KBM-7 (cell line): ENCODE results near the gene HCN4.

Experiments used
- DNase-seq: peaks from one replicate; pipeline ENCODE4 v3.0.0-alpha.2; 2015
- in situ Hi-C: fragments of 300-500 bp; cut with MboI; formaldehyde crosslinking; loops from 2 replicates; pipeline ENCODE4 v1.14.3; 2020; ENCODE audit warnings: low sequenced_read_pairs, low pct_unique_long_range_greater_than_20kb, mixed read lengths

Gene HCN4

GRCh38 chr15:73282567-73283365 lies 86.0 kb downstream of the HCN4 start:
- in situ Hi-C loops: no loop called here
- no peak for DNase-seq

- in situ Hi-C loops: no loop called here
- DNase-seq: no peak
Observed at GRCh38 chr15:73275862-73276261, 92.9 kb downstream of the HCN4 start.

DNA sequence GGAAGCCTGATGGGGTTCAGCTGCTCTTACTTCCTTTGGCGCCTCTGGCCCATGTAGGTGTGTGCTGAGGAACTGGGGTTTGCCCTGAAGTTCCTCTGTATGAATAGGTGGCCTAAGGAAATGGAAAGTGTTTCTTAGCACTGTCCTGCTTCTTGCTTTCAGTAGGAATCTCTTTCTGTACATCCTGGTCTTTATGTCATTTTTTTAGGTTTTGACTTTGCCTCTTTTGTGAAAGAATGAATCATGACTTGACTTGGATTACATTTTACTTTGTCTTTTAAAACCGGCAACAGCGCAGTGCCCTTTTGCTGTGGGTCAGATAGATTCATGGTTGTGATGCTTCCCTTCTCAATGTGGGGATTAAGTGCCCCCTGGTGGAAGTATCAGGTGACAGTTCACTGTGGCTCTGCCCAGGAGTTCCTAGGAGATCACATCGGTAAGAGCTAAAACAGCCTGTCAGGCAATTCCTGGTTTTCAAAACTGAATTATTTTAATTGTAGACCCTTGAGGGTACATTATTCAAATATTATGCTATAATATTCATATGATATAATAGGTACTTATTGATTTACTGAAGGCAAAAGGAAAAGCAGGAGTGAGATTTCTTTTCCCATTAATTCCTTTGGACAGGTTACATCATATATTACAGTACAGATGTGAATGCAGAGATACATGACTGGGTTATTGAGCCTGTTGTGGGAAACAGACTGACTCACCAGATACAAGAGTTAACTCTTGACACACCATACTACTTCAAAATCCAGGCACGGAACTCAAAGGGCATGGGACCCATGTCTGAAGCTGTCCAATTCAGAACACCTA lies 95.4 kb downstream of the HCN4 start:
- peak; percentile 82 for DNase-seq

DNA sequence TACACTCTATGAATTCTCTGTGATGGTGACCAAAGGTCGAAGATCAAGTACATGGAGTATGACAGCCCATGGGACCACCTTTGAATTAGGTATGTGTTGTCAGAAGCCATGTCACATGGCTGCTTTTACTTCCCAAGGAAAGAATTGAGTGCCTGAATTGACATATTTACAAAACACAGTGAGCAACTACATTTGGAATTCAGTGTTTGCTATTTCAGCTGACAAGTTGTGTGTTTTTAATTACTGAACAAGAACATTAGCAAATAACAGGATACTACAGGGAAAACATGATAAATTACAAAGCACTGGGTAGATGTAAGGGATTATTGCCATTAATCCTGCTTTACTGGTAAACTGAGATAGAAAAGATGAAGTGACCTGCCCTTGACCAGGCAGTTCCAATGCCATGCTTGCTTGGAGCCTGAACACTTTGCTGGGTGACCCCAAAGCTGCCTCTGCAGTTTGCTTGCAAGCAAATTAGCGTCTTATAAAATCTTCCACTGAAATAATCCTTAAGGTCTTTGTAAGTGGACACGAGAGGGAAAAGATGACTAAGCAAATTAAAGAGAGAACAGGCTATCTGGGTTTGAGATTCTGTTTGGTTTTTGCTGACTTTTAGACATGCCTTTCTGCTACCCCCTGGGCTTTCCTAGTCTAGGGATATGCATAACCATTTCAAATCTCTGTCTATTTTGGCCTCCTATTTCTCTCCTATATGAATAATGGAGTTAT lies 98.2 kb downstream of the HCN4 start:
- in situ Hi-C loops: loop anchor here (25.0 kb wide), 1 partner anchor 842 kb away; no protein-coding TSS in a partner anchor
- no peak for DNase-seq

More for the DNA sequence above, 95.4 kb downstream of the HCN4 start:
- in situ Hi-C loops: loop anchor here (25.0 kb wide), 1 partner anchor 839 kb away; no protein-coding TSS in a partner anchor
